Measurements from ENCODE around the gene ZNF19.

- TF ChIP-seq RAD21 (IDR thresholded peaks at IDR 0.05; ENCODE audit: low read depth) (no peak), USF1 (IDR thresholded peaks at IDR 0.05) (no peak), TCF12 (IDR thresholded peaks at IDR 0.05; ENCODE audit: low read depth) (no peak), TAF1 (IDR thresholded peaks at IDR 0.05; ENCODE audit: low read depth) (no peak), EP300 (IDR thresholded peaks at IDR 0.05; ENCODE audit: borderline replicate concordance) (no peak), EGR1 (IDR thresholded peaks at IDR 0.05) (no peak), MAX (IDR thresholded peaks at IDR 0.05) (no peak)
Observed at GRCh38 chr16:71472051-71472450, 17.1 kb downstream of the ZNF19 start.

All from Ishikawa (cell line).